ENCODE measurements around the gene FMNL1.
"Not testable (repeated sequence)": the region's sequence is repeated elsewhere in the genome, so short reads cannot be mapped to it uniquely, and the experiment has no call there.

Gene FMNL1

DNA sequence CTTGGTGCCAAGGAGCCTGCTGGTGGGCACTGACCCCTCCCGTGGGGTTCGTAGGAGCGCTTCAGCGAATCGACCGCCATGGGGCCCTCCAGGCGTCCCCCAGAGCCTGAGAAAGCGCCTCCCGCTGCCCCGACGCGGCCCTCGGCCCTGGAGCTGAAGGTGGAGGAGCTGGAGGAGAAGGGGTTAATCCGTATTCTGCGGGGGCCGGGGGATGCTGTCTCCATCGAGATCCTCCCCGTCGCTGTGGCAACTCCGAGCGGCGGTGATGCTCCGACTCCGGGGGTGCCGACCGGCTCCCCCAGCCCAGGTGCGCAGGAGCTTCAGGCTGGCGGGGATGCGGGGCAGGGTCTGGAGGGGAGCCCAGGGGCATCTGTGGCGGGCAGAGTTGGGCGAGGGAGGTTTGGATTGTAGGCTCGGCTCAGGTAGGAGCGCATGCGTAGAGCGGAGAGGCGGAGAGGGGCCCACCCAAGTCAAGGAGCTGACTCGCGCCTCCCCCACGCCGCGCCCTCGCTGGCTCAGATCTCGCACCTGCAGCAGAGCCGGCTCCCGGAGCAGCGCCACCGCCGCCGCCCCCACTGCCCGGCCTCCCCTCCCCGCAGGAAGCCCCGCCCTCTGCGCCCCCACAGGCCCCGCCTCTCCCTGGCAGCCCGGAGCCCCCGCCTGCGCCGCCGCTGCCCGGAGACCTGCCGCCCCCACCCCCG is 19.8 kb downstream of the FMNL1 start:
- peak; percentile 8 for ATAC-seq
- no peaks in the 10 kb centered on the region for H3K9me3 Mint-ChIP-seq
- H3K27ac Mint-ChIP-seq = peak overlapping the region in 1 of 2 donors; percentile 96
- H3K27me3 Mint-ChIP-seq = no peaks in the 10 kb centered on the region
- DNase-seq = no peak
- peak overlapping the region in 1 of 2 donors; percentile 19 for H3K4me3 Mint-ChIP-seq
- H3K4me1 Mint-ChIP-seq = peaks cover 77% of the 10 kb centered on the region

GRCh38 chr17:45242029-45242414 is 20.3 kb downstream of the FMNL1 start:
- H3K4me1 Mint-ChIP-seq = peaks cover 81% of the 10 kb centered on the region
- no peaks in the 10 kb centered on the region for H3K27me3 Mint-ChIP-seq
- DNase-seq (no peak), ATAC-seq (peak; percentile 2)
- H3K27ac Mint-ChIP-seq = peak overlapping the region in 1 of 2 donors; percentile 54
- H3K4me3 Mint-ChIP-seq = no peak overlapping the region
- H3K9me3 Mint-ChIP-seq = no peaks in the 10 kb centered on the region

- H3K9me3 Mint-ChIP-seq = no peaks in the 10 kb centered on the region
- H3K27ac Mint-ChIP-seq = peak overlapping the region in 1 of 2 donors; percentile 71
- H3K27me3 Mint-ChIP-seq = no peaks in the 10 kb centered on the region
- DNase-seq (no peak), ATAC-seq (no peak)
- H3K4me3 Mint-ChIP-seq = no peak overlapping the region
- peaks cover 76% of the 10 kb centered on the region for H3K4me1 Mint-ChIP-seq
Measured at GRCh38 chr17:45243750-45244149, 22.1 kb downstream of the FMNL1 start.

DNA sequence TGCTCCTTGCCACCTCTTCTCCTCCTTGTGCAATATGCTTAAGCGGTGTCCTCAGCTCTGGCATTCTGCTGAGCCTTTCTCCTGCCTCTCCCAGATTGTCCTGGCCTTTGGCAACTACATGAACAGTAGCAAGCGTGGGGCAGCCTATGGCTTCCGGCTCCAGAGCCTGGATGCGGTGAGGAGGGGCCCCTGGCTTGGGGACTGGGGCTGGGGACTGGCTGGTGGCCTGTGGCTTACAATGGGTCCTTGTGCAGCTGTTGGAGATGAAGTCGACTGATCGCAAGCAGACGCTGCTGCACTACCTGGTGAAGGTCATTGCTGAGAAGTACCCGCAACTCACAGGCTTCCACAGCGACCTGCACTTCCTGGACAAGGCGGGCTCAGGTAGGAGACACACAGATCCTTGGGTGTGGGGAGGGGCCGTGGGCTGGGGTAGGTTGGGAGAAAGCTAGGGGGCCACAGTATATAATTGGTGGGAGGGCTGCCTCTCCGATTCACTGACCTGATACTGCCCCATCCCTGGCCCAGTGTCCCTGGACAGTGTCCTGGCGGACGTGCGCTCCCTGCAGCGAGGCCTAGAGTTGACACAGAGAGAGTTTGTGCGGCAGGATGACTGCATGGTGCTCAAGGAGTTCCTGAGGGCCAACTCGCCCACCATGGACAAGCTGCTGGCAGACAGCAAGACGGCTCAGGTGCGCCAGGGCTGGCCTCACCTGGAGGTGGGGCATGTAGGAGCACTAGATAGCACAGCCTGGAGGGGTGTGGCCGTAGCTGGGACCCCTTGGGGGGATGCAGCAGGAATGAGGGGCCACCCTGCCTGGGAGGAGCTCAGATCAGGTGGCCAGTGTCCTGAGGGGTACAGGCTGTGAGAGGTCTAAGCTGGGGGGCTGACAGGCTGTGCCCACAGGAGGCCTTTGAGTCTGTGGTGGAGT is 23.3 kb downstream of the FMNL1 start:
- ATAC-seq = no peak
- Mint-ChIP-seq H3K4me3 (peak overlapping the region in 1 of 2 donors; percentile 43), H3K27ac (peak overlapping the region in 1 of 2 donors; percentile 81), H3K27me3 (no peaks in the 10 kb centered on the region), H3K9me3 (no peaks in the 10 kb centered on the region), H3K4me1 (peaks cover 77% of the 10 kb centered on the region)
- no peak for DNase-seq

DNA sequence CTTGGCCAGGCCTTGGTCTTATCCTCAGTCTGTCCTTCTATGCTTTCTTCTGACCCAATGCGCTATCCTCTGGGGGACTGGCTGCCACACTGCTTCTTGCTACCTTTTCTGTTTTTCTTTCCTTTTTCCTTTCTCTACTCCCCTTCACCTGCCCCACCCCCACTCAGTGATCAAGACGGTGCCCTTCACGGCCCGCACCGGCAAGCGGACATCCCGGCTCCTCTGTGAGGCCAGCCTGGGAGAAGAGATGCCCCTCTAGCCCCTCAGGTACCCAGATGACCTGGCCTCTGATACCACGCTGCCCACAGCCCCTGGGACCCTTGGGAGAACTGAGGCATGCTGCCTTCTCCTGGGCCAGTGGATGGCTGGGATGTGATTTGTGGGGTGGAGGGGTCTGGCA is 24.7 kb downstream of the FMNL1 start:
- Mint-ChIP-seq H3K4me1 (peaks cover 80% of the 10 kb centered on the region), H3K27ac (no peak overlapping the region), H3K27me3 (no peaks in the 10 kb centered on the region), H3K9me3 (no peaks in the 10 kb centered on the region), H3K4me3 (peak overlapping the region; percentile 56 to 92)
- ATAC-seq (no peak), DNase-seq (no peak)

DNA sequence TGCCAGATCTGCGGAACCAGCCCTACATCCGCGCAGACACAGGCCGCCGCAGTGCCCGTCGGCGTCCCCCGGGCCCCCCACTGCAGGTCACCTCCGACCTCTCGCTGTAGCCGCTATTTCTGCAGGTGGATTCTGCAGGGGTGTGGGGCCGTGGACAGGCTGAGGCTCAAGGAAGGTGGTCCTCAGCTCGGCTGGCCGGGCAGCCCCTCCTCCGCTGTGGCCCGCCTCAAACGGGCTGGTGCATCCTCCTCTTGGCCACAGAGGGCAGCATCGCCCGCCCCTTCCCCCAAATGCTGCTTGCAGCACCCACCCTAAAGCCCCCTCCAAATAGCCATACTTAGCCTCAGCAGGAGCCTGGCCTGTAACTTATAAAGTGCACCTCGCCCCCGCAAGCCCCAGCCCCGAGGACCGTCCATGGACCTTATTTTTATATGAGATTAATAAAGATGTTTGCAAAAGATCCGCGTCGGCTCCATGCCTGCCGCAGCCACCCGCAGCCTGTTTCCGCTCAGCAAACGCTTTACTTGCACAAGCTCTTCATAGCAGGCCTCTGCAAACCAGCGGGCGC is 25.3 kb downstream of the FMNL1 start:
- ATAC-seq = peak; percentile 66
- DNase-seq = no peak
- Mint-ChIP-seq H3K4me1 (peaks cover 83% of the 10 kb centered on the region), H3K27me3 (no peaks in the 10 kb centered on the region), H3K9me3 (no peaks in the 10 kb centered on the region), H3K27ac (peak overlapping the region; percentile 67 to 98), H3K4me3 (peak overlapping the region; percentile 86 to 92)

- Mint-ChIP-seq H3K4me3 (peak overlapping the region; percentile 86 to 92), H3K9me3 (no peaks in the 10 kb centered on the region), H3K27me3 (no peaks in the 10 kb centered on the region), H3K27ac (peak overlapping the region; percentile 76 to 98), H3K4me1 (peaks cover 83% of the 10 kb centered on the region)
- ATAC-seq = peak; percentile 91
- peak; percentile 97 to 98 for DNase-seq
Measured at GRCh38 chr17:45247429-45248131, 25.9 kb downstream of the FMNL1 start.

DNA sequence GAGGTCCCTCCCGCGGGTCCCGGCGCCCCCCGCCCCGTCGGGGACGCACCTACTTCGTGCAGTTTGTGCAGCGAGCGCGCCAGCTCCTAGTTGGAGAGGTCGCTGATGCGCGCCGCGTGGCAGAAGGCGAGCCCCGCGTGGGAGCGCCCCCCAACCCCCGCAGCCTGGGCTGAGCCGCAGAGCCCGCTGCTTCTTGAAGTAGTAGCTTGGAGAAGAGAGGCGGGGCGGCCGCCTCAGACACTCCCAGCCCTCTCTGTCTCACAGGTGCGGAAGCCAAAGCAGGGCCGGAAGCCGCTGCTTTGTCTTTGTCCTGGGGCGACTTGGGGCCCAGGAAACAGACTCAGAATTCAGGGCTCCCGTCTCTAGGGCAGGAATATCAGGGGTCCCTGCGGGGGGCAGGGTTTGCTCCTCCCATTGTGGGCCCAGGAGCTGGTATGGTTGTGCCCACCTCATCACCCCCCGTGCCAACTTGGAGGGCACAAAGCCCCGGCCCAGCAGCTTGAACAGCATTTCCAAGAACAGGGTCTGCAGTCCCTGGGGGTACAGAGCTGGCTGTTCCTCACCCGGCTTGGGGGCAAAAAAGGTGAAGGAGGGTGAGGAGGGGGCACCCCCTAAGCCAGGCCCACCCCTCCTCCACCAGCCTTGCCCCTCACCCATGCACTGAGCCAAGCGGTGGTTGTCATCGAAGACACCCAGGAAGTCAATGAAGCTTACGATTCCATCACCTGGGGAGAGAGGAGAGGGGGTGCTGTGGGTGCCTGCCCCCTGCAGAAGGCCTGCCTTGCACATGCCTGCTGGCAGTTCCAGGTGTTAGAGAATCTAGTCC is 26.7 kb downstream of the FMNL1 start:
- Mint-ChIP-seq H3K27me3 (no peaks in the 10 kb centered on the region), H3K4me3 (peak overlapping the region; percentile 86 to 92), H3K4me1 (peaks cover 85% of the 10 kb centered on the region), H3K27ac (peak overlapping the region; percentile 96 to 98), H3K9me3 (no peaks in the 10 kb centered on the region)
- ATAC-seq (peak; percentile 81), DNase-seq (peak; percentile 80 to 84)

DNA sequence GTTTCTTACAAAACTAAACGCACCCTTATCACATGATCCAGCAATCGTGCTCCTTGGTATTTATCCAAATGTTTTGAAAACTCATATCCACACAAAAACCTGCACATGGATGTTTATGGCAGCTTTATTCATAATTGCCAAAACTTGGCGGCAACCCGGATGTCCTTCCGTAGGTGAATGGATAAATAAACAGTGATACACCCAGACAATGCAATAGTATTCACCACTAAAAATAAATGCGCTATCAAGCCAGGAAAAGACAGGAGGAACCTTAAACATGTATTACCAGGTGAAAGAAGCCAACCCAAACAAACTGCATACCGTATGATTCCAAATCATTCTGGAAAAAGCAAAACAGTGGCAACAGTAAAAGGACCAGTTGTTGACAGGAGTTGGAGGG is 30.2 kb downstream of the FMNL1 start:
- no peak for ATAC-seq
- H3K4me1 Mint-ChIP-seq = peaks cover 88% of the 10 kb centered on the region
- H3K9me3 Mint-ChIP-seq = no peaks in the 10 kb centered on the region
- H3K27ac Mint-ChIP-seq = peak overlapping the region in 1 of 2 donors; percentile 61
- peak overlapping the region in 1 of 2 donors; percentile 8 for H3K4me3 Mint-ChIP-seq
- no peak for DNase-seq
- no peaks in the 10 kb centered on the region for H3K27me3 Mint-ChIP-seq

DNA sequence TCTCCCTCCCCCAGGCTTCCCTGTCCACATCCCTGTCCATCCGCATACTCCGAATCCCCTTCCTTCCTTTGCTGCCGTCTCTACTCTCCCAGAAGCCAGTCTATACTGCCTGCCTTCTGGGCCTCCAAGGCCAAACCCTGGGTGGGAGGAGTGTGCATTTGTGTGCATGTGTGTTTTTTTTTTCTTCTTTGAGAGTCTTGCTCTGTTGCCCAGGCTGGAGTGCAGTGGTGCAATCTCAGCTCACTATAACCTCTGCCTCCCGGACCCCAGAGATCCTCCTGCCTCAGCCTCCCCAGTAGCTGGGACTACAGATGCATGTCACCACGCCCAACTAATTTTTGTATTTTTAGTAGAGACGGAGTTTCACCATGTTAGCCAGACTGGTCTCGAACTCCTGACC is 31.6 kb downstream of the FMNL1 start:
- not testable (repeated sequence) for ATAC-seq, DNase-seq, H3K27me3 Mint-ChIP-seq, H3K9me3 Mint-ChIP-seq
- Mint-ChIP-seq H3K4me1 (peaks cover 90% of the 10 kb centered on the region), H3K4me3 (peak overlapping the region; percentile 7 to 28), H3K27ac (peak overlapping the region; percentile 29 to 47)

GRCh38 chr17:45253879-45254278 is 32.2 kb downstream of the FMNL1 start:
- no peak overlapping the region for H3K4me3 Mint-ChIP-seq
- H3K27ac Mint-ChIP-seq = peak overlapping the region in 1 of 2 donors; percentile 75
- no peak for ATAC-seq
- no peaks in the 10 kb centered on the region for H3K27me3 Mint-ChIP-seq
- H3K4me1 Mint-ChIP-seq = peaks cover 84% of the 10 kb centered on the region
- no peak for DNase-seq
- H3K9me3 Mint-ChIP-seq = no peaks in the 10 kb centered on the region

- Mint-ChIP-seq H3K9me3 (no peaks in the 10 kb centered on the region), H3K4me3 (peak overlapping the region in 1 of 2 donors; percentile 3), H3K27ac (peak overlapping the region in 1 of 2 donors; percentile 92), H3K27me3 (no peaks in the 10 kb centered on the region), H3K4me1 (peaks cover 73% of the 10 kb centered on the region)
- DNase-seq (no peak), ATAC-seq (no peak)
Measured at GRCh38 chr17:45255358-45255757, 33.7 kb downstream of the FMNL1 start.

- Mint-ChIP-seq H3K4me3 (no peak overlapping the region), H3K27ac (no peak overlapping the region), H3K4me1 (peaks cover 73% of the 10 kb centered on the region), H3K9me3 (no peaks in the 10 kb centered on the region), H3K27me3 (no peaks in the 10 kb centered on the region)
- ATAC-seq (peak; percentile 39), DNase-seq (no peak)
Measured at GRCh38 chr17:45256114-45256966, 34.7 kb downstream of the FMNL1 start.

DNA sequence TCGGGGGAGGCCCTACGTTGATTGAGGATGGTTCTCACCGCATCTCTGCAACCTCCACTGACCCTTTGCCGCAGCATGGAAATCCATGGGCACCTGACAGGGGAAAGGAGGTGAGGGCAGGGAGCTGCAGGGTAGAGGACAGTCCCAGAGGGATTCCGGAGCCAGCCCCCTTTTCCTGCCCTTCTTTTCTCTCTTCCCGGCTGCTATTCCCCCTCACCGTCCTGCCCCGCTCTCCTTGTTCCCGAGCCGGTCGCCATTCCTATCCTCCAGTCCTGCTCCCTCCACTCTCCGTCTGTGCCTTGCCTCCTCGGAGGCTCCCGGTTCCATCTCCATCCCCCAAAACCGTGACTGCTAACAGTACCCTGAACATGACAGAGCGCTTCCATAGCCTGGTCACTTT is 35.4 kb downstream of the FMNL1 start:
- ATAC-seq = no peak
- no peaks in the 10 kb centered on the region for H3K9me3 Mint-ChIP-seq
- no peak overlapping the region for H3K4me3 Mint-ChIP-seq
- H3K27ac Mint-ChIP-seq = no peak overlapping the region
- H3K4me1 Mint-ChIP-seq = peaks cover 75% of the 10 kb centered on the region
- H3K27me3 Mint-ChIP-seq = no peaks in the 10 kb centered on the region
- no peak for DNase-seq

Data from stimulated activated naive CD8-positive, alpha-beta T cell treated with anti-CD3 and anti-CD28 coated beads, Interleukin-15, amount 100 ng/mL, for 72 hours (primary cell).